NCI-H82 treated with DMSO at 0.1 percent for 48 hours (cell line): Measurements from ENCODE around the gene NPY1R.

Experiments used
- DNase-seq: peaks from one replicate; lab custom pipeline; 2025; ENCODE audit not compliant: unreplicated experiment; lab: John Stamatoyannopoulos, UW

Gene NPY1R

DNA sequence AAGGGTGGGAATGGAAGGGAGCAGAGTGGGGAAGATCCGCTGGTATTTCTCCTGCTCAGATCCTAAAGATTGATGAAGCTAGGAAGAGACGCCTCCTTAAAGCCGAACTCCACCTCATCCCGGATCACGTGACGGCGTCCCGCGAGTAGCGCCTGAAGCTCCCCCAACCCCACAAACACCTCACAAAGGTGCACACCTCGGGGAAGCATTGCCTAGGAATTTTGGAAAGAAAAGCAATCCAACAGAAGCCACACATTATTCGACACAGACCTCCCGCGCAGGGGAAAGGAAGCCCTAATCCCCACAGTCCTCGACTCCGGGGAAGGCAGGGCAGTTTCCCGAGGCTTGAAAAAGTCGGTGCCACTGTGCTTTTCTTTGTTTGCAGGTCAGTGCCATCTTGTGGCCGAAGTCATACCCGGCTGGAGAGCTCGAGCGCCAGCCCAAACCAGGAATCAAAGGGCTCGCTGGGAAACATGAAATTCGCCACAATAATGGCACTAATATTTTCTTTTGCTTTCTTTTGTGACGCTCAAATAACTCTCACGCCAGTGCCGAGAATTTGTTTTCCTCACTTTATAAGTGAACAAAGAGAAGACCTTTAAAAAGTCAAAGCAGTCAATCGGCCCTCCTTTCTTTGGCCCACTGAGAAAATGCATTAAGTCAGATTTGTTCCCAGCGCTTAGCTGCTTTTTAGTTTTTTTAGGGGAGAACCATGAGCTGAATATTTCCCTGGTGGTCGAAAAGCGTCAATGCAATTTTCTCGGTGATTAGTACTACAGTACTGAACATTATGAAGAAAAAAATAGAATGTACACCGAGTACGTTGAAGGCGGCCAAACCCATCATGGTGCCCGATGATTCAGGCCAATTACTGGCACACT lies at the start of gene NPY1R:
Gene NPY1R (minus strand): TSS at position 71 of the 881 bp plus-strand sequence. CDS start 6,042 bp downstream, outside the sequence.
- DNase-seq, result peak; percentile 33

DNA sequence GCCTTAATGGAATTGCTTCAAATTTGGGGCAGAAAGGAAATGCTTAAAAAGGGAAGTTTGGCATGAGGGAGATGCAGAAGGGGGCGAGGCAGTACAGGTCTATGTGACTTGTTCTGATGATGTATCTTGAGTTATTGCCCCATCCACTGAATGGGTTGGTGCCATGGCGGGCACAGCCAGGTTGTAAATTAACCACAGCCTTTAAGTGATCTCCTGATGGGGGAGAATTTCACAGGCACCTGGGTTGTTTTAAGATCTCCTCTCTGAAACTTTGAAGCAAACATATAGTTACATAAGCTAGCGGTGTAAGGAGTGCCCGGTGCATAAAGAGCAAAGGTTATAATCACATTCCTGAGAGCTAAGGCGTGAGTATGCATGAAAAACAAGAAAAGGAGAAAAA lies 48.3 kb upstream of the NPY1R start:
- no peak for DNase-seq

DNA sequence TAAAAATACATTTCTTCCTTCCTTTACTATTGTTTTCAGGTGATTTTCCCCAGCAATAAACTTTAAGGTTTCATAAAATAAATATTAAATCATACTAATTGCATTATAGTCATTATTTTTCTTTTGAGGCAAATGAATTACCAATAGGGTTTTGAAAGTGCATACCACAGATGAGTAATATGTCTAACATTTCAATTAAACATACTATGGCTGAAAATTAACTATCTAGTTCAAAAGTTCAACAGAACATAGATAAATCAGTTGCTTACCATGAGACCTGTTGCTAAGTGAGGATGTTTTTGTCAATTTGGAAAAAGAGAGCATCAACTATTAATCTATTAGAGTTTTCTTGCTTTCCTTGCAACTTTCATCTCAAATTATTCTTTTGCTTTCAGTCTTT lies 46.3 kb upstream of the NPY1R start:
- DNase-seq, result no peak

DNA sequence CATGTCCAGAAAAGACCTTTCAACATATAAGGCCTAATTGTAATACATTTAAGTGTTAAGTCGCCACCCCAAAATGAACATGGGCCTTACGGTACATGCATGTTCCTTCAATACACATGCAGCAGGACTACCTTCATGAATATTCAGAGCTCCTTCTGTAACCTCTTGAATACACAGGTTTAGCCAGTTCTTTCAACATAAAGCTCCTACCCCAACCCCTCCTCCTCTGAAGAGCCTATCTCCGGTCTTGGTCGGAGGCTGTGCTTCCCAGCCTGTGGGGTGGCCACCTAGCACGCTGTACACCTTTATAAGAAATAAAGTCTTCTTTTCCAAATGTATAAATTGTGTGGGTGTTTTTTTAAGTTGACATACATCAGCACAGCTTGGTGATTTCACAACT lies 39.6 kb upstream of the NPY1R start:
- no peak for DNase-seq

DNA sequence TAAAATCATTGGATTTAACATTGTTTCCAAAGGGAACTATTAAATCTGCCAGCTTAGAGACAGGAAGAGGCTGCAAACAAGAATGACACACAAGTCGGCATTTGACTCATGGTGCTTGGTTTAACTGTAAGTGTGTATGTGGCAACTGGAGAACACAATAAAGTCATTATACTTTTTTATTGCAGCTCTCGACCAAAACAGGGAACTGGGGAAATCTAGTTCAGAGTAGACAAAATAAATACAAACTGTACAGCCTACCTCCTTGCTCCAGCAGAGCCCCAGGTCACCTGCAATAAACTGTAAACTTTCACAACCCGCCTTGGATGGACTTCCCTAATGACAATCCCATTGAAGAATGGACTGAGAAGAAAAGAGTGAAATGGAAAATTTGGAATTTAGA lies 35.3 kb upstream of the NPY1R start:
- no peak for DNase-seq

DNA sequence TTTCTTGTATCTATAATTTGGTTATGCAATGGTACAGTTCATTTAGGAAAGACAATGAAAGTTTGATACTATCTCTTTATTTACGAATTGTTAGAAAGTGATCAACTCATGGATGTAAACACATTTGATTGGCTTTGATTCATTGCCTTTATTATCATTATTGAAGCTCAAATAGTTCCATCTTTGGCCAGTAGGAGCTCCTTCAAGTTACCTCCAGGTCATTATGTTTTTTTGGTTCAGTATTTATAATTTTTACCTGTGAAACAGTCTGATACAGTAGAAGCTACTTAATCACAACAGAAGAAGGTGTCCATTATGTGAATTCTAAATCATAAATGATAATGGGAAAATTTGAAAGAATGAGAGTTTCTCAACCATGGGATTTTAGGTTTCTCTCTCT lies 23.7 kb upstream of the NPY1R start:
- DNase-seq, result no peak

DNA sequence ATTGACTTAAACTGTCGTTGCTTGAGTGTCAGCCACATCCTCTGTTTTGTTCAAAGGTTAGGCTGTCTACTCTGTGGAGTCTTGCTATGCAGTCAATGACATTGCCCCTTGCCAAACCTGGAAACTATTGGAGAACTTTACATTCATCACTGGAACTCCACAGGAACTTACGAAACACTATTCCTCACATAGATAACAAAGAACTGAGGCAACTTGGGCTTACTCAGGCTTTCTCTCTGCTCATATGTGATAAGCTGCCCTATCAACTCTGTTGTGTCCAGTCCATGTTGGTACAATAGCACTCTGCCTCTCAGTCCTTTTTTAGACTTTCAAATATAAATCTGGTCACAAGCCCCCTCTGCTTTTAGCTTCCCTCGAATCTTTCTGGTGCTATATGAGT lies 20.7 kb upstream of the NPY1R start:
- DNase-seq, result no peak

DNA sequence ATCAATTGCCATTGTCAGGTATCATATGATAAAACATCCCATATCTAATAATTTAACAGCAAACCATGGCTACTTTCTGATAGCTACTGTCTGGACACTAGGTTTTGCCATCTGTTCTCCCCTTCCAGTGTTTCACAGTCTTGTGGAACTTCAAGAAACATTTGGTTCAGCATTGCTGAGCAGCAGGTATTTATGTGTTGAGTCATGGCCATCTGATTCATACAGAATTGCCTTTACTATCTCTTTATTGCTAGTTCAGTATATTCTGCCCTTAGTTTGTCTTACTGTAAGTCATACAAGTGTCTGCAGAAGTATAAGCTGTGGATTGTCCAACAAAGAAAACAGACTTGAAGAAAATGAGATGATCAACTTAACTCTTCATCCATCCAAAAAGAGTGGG lies 18.3 kb upstream of the NPY1R start:
- DNase-seq, result no peak

DNA sequence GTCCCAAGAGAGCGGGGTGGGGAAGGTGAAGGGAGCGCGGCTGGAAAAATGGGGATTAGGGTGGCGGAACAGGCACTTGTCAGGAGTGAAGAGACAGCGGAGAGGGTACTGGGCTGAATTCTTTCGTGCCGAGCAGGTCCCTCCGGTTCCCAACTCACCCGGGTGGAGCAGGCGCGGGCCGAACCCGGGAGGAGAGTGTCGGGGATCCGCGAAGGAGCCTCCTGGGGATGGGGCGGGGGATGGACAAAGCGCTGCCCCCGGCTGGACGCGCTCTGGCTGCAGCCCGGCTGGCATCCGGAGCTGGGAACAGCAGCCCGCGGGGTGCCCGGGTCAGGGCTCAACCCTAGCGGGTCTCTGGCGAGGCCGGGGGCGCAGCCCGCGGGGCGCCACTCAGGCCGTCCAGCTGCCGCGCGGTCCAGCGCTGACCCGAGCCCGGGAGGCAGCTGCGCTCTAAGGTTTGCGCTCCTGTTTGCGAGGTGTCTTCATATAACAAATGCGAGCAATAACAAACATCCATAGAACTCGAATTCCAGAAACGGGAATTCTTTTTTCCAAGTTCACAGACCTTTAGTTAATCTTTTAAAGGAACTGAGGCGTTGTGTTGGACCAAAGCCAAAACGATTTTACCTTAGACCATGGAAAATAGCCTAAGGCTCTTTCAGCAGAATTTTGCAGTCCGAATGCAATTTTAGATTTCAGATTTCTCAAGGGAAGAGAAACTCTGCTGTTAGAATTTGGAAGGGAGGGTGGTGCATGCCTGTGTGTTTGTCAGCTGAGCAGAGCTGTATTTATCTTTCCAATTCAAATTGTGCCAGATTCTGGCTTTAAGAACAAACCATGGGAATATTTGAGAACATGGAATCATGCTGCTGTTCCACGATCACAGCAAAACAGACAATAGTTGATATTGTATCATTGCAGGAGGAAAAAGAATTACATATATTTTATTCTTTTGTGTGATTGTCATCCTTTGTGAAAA lies 12.0 kb upstream of the NPY1R start:
- no peak for DNase-seq

DNA sequence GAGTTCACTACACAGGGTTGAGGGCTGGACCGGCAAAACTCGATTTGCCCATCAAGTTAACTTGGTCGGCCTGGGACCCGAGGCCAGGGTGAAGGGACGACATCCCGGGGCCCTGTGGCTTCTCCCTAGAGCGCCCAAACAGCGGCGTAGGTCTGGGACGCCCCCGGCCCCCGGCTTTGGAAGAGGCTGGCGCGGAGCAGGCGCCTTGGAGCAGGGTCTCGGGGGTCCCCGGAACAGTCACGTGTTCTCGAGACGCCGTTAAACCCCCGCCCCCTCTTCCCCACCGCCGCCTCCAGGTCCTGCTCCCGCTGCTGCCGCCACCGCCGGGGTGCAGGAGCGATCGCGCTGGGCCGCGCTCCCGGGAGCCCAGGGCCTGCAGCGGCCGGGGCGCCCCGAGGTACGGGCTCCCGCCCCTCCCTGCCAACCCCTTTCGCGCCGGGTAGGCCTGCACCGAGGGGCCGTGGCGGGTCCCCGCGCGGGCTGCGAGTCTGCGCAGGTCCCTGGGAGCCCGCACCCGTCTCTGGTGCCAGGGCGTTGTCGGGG lies 11.3 kb upstream of the NPY1R start, which contains the start of gene NPY5R:
Gene NPY5R (plus strand): TSS at position 289 of the 543 bp plus-strand sequence. CDS start 6,382 bp downstream, outside the sequence.
- no peak for DNase-seq

DNA sequence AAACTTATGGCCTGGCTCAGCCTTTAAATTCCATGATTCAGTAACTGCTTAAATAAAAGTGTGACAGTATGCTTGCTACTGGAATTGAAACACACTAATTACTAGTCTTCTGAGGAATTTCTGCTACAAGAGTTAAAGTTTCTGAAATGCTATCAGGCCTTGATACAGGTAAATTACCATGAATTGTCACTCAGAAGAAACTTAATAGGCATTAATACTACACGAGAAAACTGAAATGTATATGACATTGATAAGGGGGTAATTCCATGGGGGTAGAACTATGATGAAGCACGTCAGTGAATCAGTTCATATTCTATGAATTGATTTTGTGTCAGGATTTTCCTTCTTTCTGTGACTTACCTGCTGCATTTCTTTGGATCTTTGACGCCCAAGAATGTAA lies 3.0 kb upstream of the NPY1R start:
- no peak for DNase-seq

DNA sequence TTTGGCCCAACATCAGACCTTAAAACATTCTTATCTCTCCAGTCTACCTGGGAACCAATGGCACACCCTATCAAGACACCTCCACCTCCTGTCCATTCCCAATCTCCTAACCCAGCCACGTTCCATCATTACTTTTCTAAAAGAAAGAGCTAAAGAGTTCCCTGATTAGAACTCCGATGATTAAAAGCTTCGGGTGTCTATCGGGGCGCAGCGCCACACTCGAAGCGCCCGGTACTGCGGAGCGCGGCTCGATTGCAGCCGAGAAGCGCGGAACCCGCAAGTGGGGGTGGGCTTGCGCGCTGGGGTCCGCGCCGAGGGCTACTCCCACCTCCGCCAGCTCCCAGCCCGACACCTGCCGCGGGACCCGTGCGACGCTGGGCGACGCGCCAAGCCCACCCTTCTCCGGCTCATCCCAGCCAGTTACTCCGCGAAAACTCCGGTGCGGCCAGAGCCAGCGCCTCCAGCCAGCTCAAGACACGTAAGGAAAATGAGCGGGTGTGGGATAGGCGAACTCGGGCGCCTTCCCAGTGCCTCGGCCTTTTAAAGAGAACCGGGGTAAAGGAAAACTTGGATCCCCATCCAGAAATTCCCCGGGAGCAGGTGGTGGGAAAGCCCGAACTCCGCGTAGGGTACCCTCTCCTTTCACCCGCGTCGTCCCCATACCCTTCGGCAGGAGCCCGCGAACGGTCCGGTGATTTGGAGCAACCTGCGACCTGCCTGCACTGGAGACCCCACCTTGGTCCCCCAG lies 593 bp downstream of the NPY1R start:
- DNase-seq, result no peak

DNA sequence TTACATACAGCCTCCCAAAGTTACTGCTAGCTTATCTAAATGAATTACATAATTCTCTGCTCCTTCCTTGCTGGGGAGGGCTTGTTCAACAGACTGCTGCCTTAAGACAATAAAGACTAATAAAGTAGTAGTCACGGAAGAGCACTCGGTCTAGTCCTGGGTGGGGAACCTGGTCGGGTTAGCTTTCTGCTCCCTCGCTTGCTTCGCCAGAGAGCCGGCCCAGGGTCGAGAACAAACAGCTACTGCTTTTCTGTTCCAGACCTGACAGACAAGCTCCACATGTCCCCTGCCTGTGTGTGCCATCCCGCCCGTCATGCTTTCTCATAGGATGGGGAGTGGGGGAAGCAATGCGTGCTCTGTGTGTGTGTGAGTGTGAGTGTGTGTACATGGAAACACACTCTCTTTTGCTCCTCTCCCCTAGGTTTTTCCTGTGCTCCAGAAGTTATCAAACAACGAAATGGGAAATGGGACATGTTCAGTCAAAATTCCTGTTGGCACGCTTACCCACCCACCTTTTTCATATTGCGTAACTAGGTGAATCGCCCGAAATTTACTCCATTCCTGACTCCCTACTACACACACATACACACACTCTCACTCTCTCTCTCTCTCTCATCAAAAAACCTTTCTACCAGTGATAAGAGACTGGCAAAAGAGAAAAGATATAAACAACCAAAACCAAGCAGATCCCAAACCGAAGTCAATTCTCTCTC lies 1.3 kb downstream of the NPY1R start:
- DNase-seq, result no peak

DNA sequence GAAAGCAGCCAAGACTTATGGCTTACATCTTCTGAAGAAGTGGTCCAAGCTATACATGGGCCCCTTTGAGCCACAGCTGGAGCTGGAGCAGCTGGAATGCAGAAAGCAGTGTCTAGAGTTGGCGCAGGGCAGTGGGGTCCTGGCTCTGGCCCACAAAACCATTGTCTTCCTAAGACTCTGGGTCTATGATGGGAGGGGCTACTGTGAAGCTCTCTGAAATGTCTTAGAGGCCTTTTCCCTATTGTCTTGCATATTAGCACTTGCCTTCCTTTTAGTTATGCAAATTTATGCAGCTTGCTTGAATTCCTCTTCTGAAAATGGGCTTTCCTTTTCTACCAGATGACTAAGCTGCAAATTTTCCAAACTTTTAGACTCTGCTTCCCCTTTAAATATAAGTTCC lies 15.3 kb downstream of the NPY1R start:
- no peak for DNase-seq

DNA sequence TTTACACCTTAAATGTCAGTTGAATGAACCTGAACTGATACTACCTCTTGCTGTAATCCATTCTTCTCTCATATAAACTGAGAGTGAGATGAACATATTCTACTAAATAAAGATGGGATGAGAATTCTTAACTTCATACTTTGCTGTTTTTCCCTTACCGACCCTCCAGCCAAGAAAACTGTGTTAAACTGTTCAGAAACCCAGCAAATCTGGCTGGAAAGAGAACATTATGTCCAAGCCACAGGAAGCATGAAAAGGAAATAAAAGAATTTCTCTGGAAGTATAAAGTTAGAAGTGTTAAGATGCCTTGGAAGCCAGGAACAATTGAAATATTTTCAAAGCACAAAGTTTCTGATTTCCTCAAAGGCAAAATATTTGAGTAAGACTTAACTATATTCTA lies 22.9 kb downstream of the NPY1R start:
- DNase-seq, result no peak

DNA sequence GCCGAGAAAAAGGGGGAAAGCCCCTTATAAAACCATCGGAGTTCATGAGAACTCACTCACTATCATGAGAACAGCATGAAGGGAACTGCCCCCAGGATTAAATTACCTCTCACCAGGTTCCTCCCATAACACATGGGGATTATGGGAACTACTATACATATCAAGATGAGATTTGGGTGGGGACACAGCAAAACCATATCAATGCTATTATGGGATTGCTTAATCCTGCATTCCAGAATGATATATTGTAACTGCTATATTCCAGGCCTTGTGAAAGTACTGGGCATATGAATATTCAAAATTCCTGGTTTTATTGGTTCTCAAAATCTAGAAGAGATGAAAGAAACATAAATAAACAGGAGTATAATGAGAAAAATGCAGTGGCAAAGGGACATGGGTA lies 29.3 kb downstream of the NPY1R start:
- no peak for DNase-seq

DNA sequence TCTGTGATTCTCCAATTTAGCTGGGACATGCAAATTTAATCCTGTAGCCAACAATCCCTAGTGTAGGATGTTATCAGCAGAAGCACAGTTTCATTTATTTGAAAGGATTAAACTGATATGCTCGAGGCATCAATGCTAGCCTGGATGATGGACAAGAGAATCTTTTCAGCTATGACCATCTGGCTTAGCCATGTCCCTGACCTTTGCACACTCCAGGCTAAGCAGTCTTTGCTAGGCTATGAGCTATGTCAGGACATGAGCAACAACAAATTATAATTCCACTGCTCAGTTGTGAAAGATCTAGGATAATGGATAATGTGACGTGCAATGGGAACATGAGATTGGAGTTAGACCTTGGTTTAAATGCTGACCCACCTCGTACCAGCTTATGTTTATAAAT lies 32.0 kb downstream of the NPY1R start:
- DNase-seq, result no peak

DNA sequence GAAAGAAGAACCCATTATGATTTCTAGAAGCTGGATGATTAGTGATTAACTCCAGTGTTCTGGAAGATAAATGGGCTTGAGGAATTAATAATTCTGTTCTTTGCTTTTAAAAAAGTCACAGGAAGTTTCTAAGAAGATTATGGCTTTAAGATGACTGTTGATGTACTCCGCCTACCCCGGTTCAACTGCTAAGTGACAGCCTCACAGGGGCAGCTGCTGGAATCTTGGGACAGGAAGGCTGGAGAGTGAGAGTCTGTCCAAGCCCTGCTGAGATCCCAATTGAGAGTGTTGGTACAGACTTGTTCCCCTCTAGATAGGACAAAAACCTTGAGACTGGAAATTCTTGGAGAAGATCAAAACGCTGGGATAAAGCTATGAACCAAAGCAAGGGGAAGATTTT lies 37.3 kb downstream of the NPY1R start:
- no peak for DNase-seq

DNA sequence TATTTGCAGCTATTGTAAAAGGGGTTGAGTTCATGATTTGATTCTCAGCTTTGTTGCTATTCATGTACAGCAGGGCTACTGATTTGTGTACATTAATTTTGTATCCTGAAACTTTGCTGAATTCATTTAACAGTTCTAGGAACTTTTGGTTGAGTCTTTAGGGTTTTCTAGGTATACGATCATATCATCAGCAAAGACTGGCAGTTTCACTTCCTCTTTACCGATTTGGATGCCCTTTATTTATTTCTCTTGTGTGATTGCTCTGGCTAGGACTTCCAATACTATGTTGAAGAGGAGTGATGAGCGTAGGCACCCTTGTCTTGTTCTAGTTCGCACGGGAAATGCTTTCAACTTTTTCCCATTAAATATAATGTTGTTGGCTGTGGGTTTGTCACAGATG lies 48.1 kb downstream of the NPY1R start:
- no peak for DNase-seq
